ENCODE data around the gene PRKCE.

PRKCE gene

GRCh38 chr2:45617496-45617895 lies 34.0 kb upstream of the PRKCE start:
- H2AK5ac ChIP-seq (ENCODE audit: low read length, severe bottlenecking): no peak overlapping the region
- H3K27ac ChIP-seq (ENCODE audit: low read length, poor library complexity, severe bottlenecking): no peak overlapping the region
- no peaks in the 10 kb centered on the region for H3K36me3 ChIP-seq (ENCODE audit: control insufficient read depth in 1 of 2, insufficient read depth in 2 of 2, low read depth in 1 of 2, low read length in 2 of 2)
- DNase-seq: no peak
- 77% methylated on average over 2 of the region's 2 CpGs for WGBS
- no peak overlapping the region for H3K4me3 ChIP-seq (ENCODE audit: insufficient read depth in 1 of 2, low read depth in 1 of 2, low read length in 2 of 2)
- no peak overlapping the region for H4K8ac ChIP-seq (ENCODE audit: low read length)
- H3K79me1 ChIP-seq (replicated peaks; ENCODE audit: low read length, poor library complexity, severe bottlenecking): no peaks in the 10 kb centered on the region
- no peak overlapping the region for H2BK15ac ChIP-seq (ENCODE audit: low read depth, poor library complexity, severe bottlenecking)
- no peaks in the 10 kb centered on the region for H3K9me3 ChIP-seq (ENCODE audit: control insufficient read depth, low read length)
- no peak overlapping the region for H3K18ac ChIP-seq (ENCODE audit: low read depth in 1 of 2, low read length in 2 of 2)
- no peak overlapping the region for H2BK12ac ChIP-seq (ENCODE audit: low read length in 2 of 2)
- H3K14ac ChIP-seq (ENCODE audit: low read length in 2 of 2): no peak overlapping the region
- H3K9ac ChIP-seq (ENCODE audit: low read length): no peak overlapping the region
- no peak overlapping the region for H3K4me2 ChIP-seq (ENCODE audit: low read length, poor library complexity, severe bottlenecking)
- no peaks in the 10 kb centered on the region for H3K27me3 ChIP-seq (ENCODE audit: control insufficient read depth in 1 of 2, insufficient read depth in 1 of 2, low read length in 2 of 2)
- H3K4me1 ChIP-seq (ENCODE audit: control insufficient read depth, insufficient read depth, low read depth, low read length): no peaks in the 10 kb centered on the region
- H2BK5ac ChIP-seq (ENCODE audit: low read depth, low read length, poor library complexity, severe bottlenecking): no peak overlapping the region
- H2BK120ac ChIP-seq (ENCODE audit: low read depth, low read length): no peak overlapping the region
- H2AFZ ChIP-seq (ENCODE audit: low read depth, low read length): no peak overlapping the region
- H3K23ac ChIP-seq (ENCODE audit: low read length in 2 of 2): no peak overlapping the region
- H4K91ac ChIP-seq (ENCODE audit: low read length): no peak overlapping the region
- H3K4ac ChIP-seq (ENCODE audit: low read depth in 1 of 2, low read length in 2 of 2): no peak overlapping the region

- H3K4ac ChIP-seq (ENCODE audit: low read depth in 1 of 2, low read length in 2 of 2): no peak overlapping the region
- no peak overlapping the region for H2BK12ac ChIP-seq (ENCODE audit: low read length in 2 of 2)
- no peaks in the 10 kb centered on the region for H3K79me1 ChIP-seq (replicated peaks; ENCODE audit: low read length, poor library complexity, severe bottlenecking)
- H3K4me3 ChIP-seq (ENCODE audit: insufficient read depth in 1 of 2, low read depth in 1 of 2, low read length in 2 of 2): no peak overlapping the region
- no peak overlapping the region for H3K9ac ChIP-seq (ENCODE audit: low read length)
- no peak overlapping the region for H3K23ac ChIP-seq (ENCODE audit: low read length in 2 of 2)
- peaks cover 0 to 8% of the 10 kb centered on the region in 2 experiments for H3K27me3 ChIP-seq (ENCODE audit: control insufficient read depth in 1 of 2, insufficient read depth in 1 of 2, low read length in 2 of 2)
- no peak overlapping the region for H2BK5ac ChIP-seq (ENCODE audit: low read depth, low read length, poor library complexity, severe bottlenecking)
- H3K4me2 ChIP-seq (ENCODE audit: low read length, poor library complexity, severe bottlenecking): no peak overlapping the region
- H4K8ac ChIP-seq (ENCODE audit: low read length): no peak overlapping the region
- no peaks in the 10 kb centered on the region for H3K36me3 ChIP-seq (ENCODE audit: control insufficient read depth in 1 of 2, insufficient read depth in 2 of 2, low read depth in 1 of 2, low read length in 2 of 2)
- no peak overlapping the region for H2AK5ac ChIP-seq (ENCODE audit: low read length, severe bottlenecking)
- no peaks in the 10 kb centered on the region for H3K9me3 ChIP-seq (ENCODE audit: control insufficient read depth, low read length)
- DNase-seq: no peak
- WGBS: 97% methylated on average over 5 of the region's 6 CpGs
- H3K14ac ChIP-seq (ENCODE audit: low read length in 2 of 2): no peak overlapping the region
- H2BK120ac ChIP-seq (ENCODE audit: low read depth, low read length): no peak overlapping the region
- no peak overlapping the region for H2AFZ ChIP-seq (ENCODE audit: low read depth, low read length)
- no peaks in the 10 kb centered on the region for H3K4me1 ChIP-seq (ENCODE audit: control insufficient read depth, insufficient read depth, low read depth, low read length)
- H4K91ac ChIP-seq (ENCODE audit: low read length): no peak overlapping the region
- H3K27ac ChIP-seq (ENCODE audit: low read length, poor library complexity, severe bottlenecking): no peak overlapping the region
- no peak overlapping the region for H3K18ac ChIP-seq (ENCODE audit: low read depth in 1 of 2, low read length in 2 of 2)
- no peak overlapping the region for H2BK15ac ChIP-seq (ENCODE audit: low read depth, poor library complexity, severe bottlenecking)
These were observed 29.0 kb upstream of the PRKCE start for GRCh38 chr2:45622336-45623075.

GRCh38 chr2:45623098-45623497 lies 28.4 kb upstream of the PRKCE start:
- Histone ChIP-seq H3K27me3 (ENCODE audit: control insufficient read depth in 1 of 2, insufficient read depth in 1 of 2, low read length in 2 of 2) (peaks cover 0 to 9% of the 10 kb centered on the region in 2 experiments), H3K4ac (ENCODE audit: low read depth in 1 of 2, low read length in 2 of 2) (no peak overlapping the region), H2BK5ac (ENCODE audit: low read depth, low read length, poor library complexity, severe bottlenecking) (no peak overlapping the region), H3K4me2 (ENCODE audit: low read length, poor library complexity, severe bottlenecking) (no peak overlapping the region), H3K14ac (ENCODE audit: low read length in 2 of 2) (no peak overlapping the region), H3K9me3 (ENCODE audit: control insufficient read depth, low read length) (no peaks in the 10 kb centered on the region), H3K4me3 (ENCODE audit: insufficient read depth in 1 of 2, low read depth in 1 of 2, low read length in 2 of 2) (no peak overlapping the region), H2AFZ (ENCODE audit: low read depth, low read length) (no peak overlapping the region), H3K9ac (ENCODE audit: low read length) (no peak overlapping the region), H2AK5ac (ENCODE audit: low read length, severe bottlenecking) (no peak overlapping the region), H3K79me1 (replicated peaks; ENCODE audit: low read length, poor library complexity, severe bottlenecking) (no peaks in the 10 kb centered on the region), H3K23ac (ENCODE audit: low read length in 2 of 2) (no peak overlapping the region), H3K36me3 (ENCODE audit: control insufficient read depth in 1 of 2, insufficient read depth in 2 of 2, low read depth in 1 of 2, low read length in 2 of 2) (no peaks in the 10 kb centered on the region), H3K18ac (ENCODE audit: low read depth in 1 of 2, low read length in 2 of 2) (no peak overlapping the region), H2BK12ac (ENCODE audit: low read length in 2 of 2) (no peak overlapping the region), H2BK15ac (ENCODE audit: low read depth, poor library complexity, severe bottlenecking) (no peak overlapping the region), H2BK120ac (ENCODE audit: low read depth, low read length) (no peak overlapping the region), H3K4me1 (ENCODE audit: control insufficient read depth, insufficient read depth, low read depth, low read length) (peaks cover 3% of the 10 kb centered on the region), H3K27ac (ENCODE audit: low read length, poor library complexity, severe bottlenecking) (no peak overlapping the region), H4K91ac (ENCODE audit: low read length) (no peak overlapping the region), H4K8ac (ENCODE audit: low read length) (no peak overlapping the region)
- DNase-seq: no peak
- WGBS: 86% methylated on average over 3 of the region's 3 CpGs

DNA sequence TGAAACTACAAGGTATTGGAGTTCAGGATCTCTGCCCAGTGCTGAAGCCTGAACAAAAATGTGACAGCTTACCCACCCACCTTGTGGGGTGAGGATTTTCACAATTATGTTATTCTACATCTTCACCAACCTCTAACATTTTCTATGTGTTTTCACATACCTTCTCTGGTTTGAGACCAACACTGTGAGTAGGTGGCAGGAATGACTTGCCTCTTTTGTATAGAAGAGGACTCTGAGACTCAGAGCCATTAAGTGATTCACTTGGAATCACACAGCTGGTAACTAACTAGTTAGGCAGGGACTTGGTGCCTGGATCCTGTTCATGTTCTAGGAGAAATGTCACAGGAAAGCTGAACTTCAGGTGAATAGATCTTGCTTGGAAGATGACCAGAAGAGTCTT lies 25.7 kb upstream of the PRKCE start:
- Histone ChIP-seq H4K8ac (ENCODE audit: low read length) (no peak overlapping the region), H3K4ac (ENCODE audit: low read depth in 1 of 2, low read length in 2 of 2) (no peak overlapping the region), H3K14ac (ENCODE audit: low read length in 2 of 2) (no peak overlapping the region), H3K4me3 (ENCODE audit: insufficient read depth in 1 of 2, low read depth in 1 of 2, low read length in 2 of 2) (no peak overlapping the region), H2AK5ac (ENCODE audit: low read length, severe bottlenecking) (no peak overlapping the region), H3K4me1 (ENCODE audit: control insufficient read depth, insufficient read depth, low read depth, low read length) (peaks cover 3% of the 10 kb centered on the region), H2BK15ac (ENCODE audit: low read depth, poor library complexity, severe bottlenecking) (no peak overlapping the region), H3K9ac (ENCODE audit: low read length) (no peak overlapping the region), H3K79me1 (replicated peaks; ENCODE audit: low read length, poor library complexity, severe bottlenecking) (no peaks in the 10 kb centered on the region), H3K27ac (ENCODE audit: low read length, poor library complexity, severe bottlenecking) (no peak overlapping the region), H2BK12ac (ENCODE audit: low read length in 2 of 2) (no peak overlapping the region), H2BK5ac (ENCODE audit: low read depth, low read length, poor library complexity, severe bottlenecking) (no peak overlapping the region), H2BK120ac (ENCODE audit: low read depth, low read length) (no peak overlapping the region), H3K9me3 (ENCODE audit: control insufficient read depth, low read length) (no peaks in the 10 kb centered on the region), H2AFZ (ENCODE audit: low read depth, low read length) (no peak overlapping the region), H3K4me2 (ENCODE audit: low read length, poor library complexity, severe bottlenecking) (no peak overlapping the region), H3K36me3 (ENCODE audit: control insufficient read depth in 1 of 2, insufficient read depth in 2 of 2, low read depth in 1 of 2, low read length in 2 of 2) (no peaks in the 10 kb centered on the region), H3K23ac (ENCODE audit: low read length in 2 of 2) (no peak overlapping the region), H3K27me3 (ENCODE audit: control insufficient read depth in 1 of 2, insufficient read depth in 1 of 2, low read length in 2 of 2) (peaks cover 0 to 9% of the 10 kb centered on the region in 2 experiments), H3K18ac (ENCODE audit: low read depth in 1 of 2, low read length in 2 of 2) (no peak overlapping the region), H4K91ac (ENCODE audit: low read length) (no peak overlapping the region)
- no peak for DNase-seq

Measured in mesenchymal stem cell (in vitro differentiated cells and primary cell).